K562 (cell line): Measurements from ENCODE around the gene HSD17B8. TPM values are rescaled to one million over a fixed set of nuclear protein-coding genes. Genes with fewer than 3 reads are reported as not detected.

ENCODE experiments used
- BRF1 ChIP-seq: IDR thresholded peaks from 3 replicates; pipeline ENCODE4 v1.6.1; 2011; ENCODE audit warnings: borderline replicate concordance, mild to moderate bottlenecking; ENCODE audit not compliant: insufficient read length; ENCODE audit errors: extremely low read depth
- CGGBP1 ChIP-seq: fragments of 250-450 bp; sonication (Bioruptor Pico); IDR thresholded peaks from 2 replicates; pipeline ENCODE4 v1.9.0; 2021; ENCODE audit warnings: mild to moderate bottlenecking
- DIDO1 ChIP-seq: fragments of 450-650 bp; IDR thresholded peaks from 2 replicates; pipeline ENCODE4 v1.6.1; 2016; ENCODE audit warnings: low read depth, missing biosample characterization, missing genetic modification characterization
- DLX4 ChIP-seq: fragments of 250-450 bp; sonication (Bioruptor Pico); IDR thresholded peaks from 2 replicates; pipeline ENCODE4 v1.6.1; 2021; ENCODE audit warnings: mild to moderate bottlenecking
- EWSR1 ChIP-seq: fragments of 450-650 bp; IDR thresholded peaks from 2 replicates; pipeline ENCODE4 v1.6.1; 2018; ENCODE audit warnings: borderline replicate concordance, mild to moderate bottlenecking, low read depth, moderate library complexity; ENCODE audit not compliant: partially characterized antibody
- GTF2E2 ChIP-seq: fragments of 200-800 bp; sonication (Bioruptor generic); IDR thresholded peaks from 2 replicates; pipeline ENCODE4 v1.6.1; 2016; ENCODE audit warnings: missing genetic modification characterization, missing compliant biosample characterization
- HDAC1 ChIP-seq, 2 experiments: fragments of 450-650 bp; IDR thresholded peaks; 2 replicates each; pipeline ENCODE4 v1.6.1; 2016 to 2017; ENCODE audit warnings: inconsistent platforms in 1 of 2, mild to moderate bottlenecking in 1 of 2, moderate library complexity in 1 of 2
- HNRNPUL1 ChIP-seq: fragments of 200-400 bp; formaldehyde crosslinking; IDR thresholded peaks from 2 replicates; pipeline ENCODE4 v1.6.1; 2017; ENCODE audit warnings: low read length
- KAT8 ChIP-seq: fragments of 450-650 bp; IDR thresholded peaks from 2 replicates; pipeline ENCODE4 v1.6.1; 2016; ENCODE audit warnings: low read depth, mild to moderate bottlenecking
- MTA2 ChIP-seq: fragments of 450-650 bp; IDR thresholded peaks from 2 replicates; pipeline ENCODE4 v1.6.1; 2016; ENCODE audit warnings: low read depth
- MTA3 ChIP-seq: fragments of 450-650 bp; formaldehyde crosslinking; IDR thresholded peaks from 2 replicates; pipeline ENCODE4 v1.6.1; 2017; ENCODE audit warnings: mild to moderate bottlenecking, borderline replicate concordance
- NCOA2 ChIP-seq, 2 experiments: fragments of 450-650 bp; IDR thresholded peaks; 2 replicates each; pipeline ENCODE4 v1.6.1; 2018; ENCODE audit warnings: mild to moderate bottlenecking in 2 of 2, moderate library complexity in 1 of 2; ENCODE audit not compliant: partially characterized antibody in 2 of 2
- PREB ChIP-seq: sonication (generic); formaldehyde crosslinking; IDR thresholded peaks from 2 replicates; pipeline ENCODE4 v1.8.1; 2023; ENCODE audit warnings: mild to moderate bottlenecking, missing genetic modification reagents
- PRMT5 ChIP-seq: sonication (generic); formaldehyde crosslinking; IDR thresholded peaks from 2 replicates; pipeline ENCODE4 v1.5.0; 2020; ENCODE audit warnings: missing genetic modification reagents
- SAFB2 ChIP-seq: fragments of 200-400 bp; formaldehyde crosslinking; IDR thresholded peaks from 2 replicates; pipeline ENCODE4 v1.6.1; 2018; ENCODE audit warnings: borderline replicate concordance, low read length, low read depth, moderate library complexity; ENCODE audit not compliant: severe bottlenecking
- SAP30 ChIP-seq: fragments of 200-600 bp; sonication (generic); IDR thresholded peaks from 2 replicates; pipeline ENCODE4 v1.6.1; 2012; ENCODE audit warnings: borderline replicate concordance, low read depth, mild to moderate bottlenecking, moderate library complexity, low read length, control low read depth, inconsistent platforms; ENCODE audit not compliant: insufficient read depth, poor library complexity, severe bottlenecking
- SMAD3 ChIP-seq: fragments of 450-650 bp; formaldehyde crosslinking; conservative IDR thresholded peaks from 2 replicates; pipeline ENCODE4 v1.4.0; 2020; ENCODE audit warnings: mild to moderate bottlenecking
- SNAPC5 ChIP-seq: fragments of 250-450 bp; sonication (Bioruptor Pico); IDR thresholded peaks from 2 replicates; pipeline ENCODE4 v1.8.0; 2021; ENCODE audit warnings: moderate library complexity, mild to moderate bottlenecking, inconsistent platforms
- SNRNP70 ChIP-seq: fragments of 200-400 bp; formaldehyde crosslinking; optimal IDR thresholded peaks from 2 replicates; pipeline ENCODE3; 2017; ENCODE audit warnings: low read depth, low read length
- ZBTB34 ChIP-seq: fragments of 250-450 bp; sonication (Bioruptor Pico); IDR thresholded peaks from 2 replicates; pipeline ENCODE4 v1.8.0; 2021; ENCODE audit warnings: mild to moderate bottlenecking, moderate library complexity
- ZNF133 ChIP-seq: fragments of 250-450 bp; sonication (Bioruptor Pico); IDR thresholded peaks from 2 replicates; pipeline ENCODE4 v1.4.0; 2020; ENCODE audit warnings: mild to moderate bottlenecking
- ZNF140 ChIP-seq: fragments of 250-450 bp; sonication (Bioruptor Pico); IDR thresholded peaks from 2 replicates; pipeline ENCODE4 v1.8.0; 2021; ENCODE audit warnings: moderate library complexity, mild to moderate bottlenecking, inconsistent platforms
- ZNF3 ChIP-seq: fragments of 250-450 bp; sonication (Bioruptor Pico); IDR thresholded peaks from 2 replicates; pipeline ENCODE4 v1.5.0; 2021; ENCODE audit warnings: mild to moderate bottlenecking, moderate library complexity
- ZNF354B ChIP-seq: fragments of 250-450 bp; sonication (Bioruptor Pico); IDR thresholded peaks from 2 replicates; pipeline ENCODE4 v1.4.0; 2020
- ZNF57 ChIP-seq: fragments of 450-650 bp; formaldehyde crosslinking; IDR thresholded peaks from 2 replicates; pipeline ENCODE4 v1.4.0; 2020; ENCODE audit warnings: mild to moderate bottlenecking, moderate library complexity
- polyA plus RNA-seq, 8 experiments: library from polyadenylated mRNA; depleted of rRNA in 4 of 8; stranded (reverse) in 5 of 8; unstranded in 3 of 8; fragments of >200 nt; fragmentation: Nextera tagmentation in 2 of 8; fragmentation: Illumina TruSeq in 1 of 8; extraction: Ambion mirVana in 2 of 8; extraction: Trizol in 1 of 8; gene quantifications; 2 replicates each; pipeline versions ENCODE4 v1.2.1 to v1.2.3, GENCODE V29; 2011 to 2014; ENCODE audit warnings: inconsistent platforms in 1 of 8, missing spikeins in 1 of 8
- total RNA-seq, 7 experiments: library from RNA; depleted of rRNA in 6 of 7; stranded (reverse); fragments of >200 nt in 6 of 7; fragmentation: Illumina TruSeq in 2 of 7; extraction: Trizol in 2 of 7; gene quantifications; 2 replicates each; pipeline versions ENCODE4 v1.2.1 to v1.2.3, GENCODE V29; 2011 to 2021; ENCODE audit warnings: low replicate concordance in 1 of 7

HSD17B8 gene
- total and polyA plus RNA-seq, 9 of the 15 experiments (the other 6 are each of a cell fraction or from before 2014, with no cell fraction given) = 3.7 to 35.2 (median 14.2) TPM

GRCh38 chr6:33208091-33208967 lies 3.9 kb downstream of the HSD17B8 start, which contains the start of gene RING1 (continued):
- TF ChIP-seq GTF2E2 (tag) = peak; percentile 85; the same call in 1 of the 2 replicates
- peak; percentile 42; the same call in 1 of the 2 replicates for TF ChIP-seq DIDO1 (tag)
- TF ChIP-seq ZNF140 (CRISPR knock-in tag) = no peak
- 0 out of 2 replicates have a peak, but pooled peaks have one; percentile 24 for TF ChIP-seq ZNF3 (CRISPR knock-in tag)
- TF ChIP-seq SNAPC5 (CRISPR knock-in tag) = no peak
- no peak for TF ChIP-seq NCOA2 (IDR thresholded peaks at IDR 0.05; ENCODE audit: partially characterized antibody in 2 of 2)
- no peak for TF ChIP-seq SAFB2
- no peak for TF ChIP-seq SNRNP70
- no peak for TF ChIP-seq ZNF133 (CRISPR knock-in tag)
- TF ChIP-seq KAT8 = no peak
- no peak for TF ChIP-seq PRMT5 (CRISPR knock-in tag)
- no peak for TF ChIP-seq ZBTB34 (CRISPR knock-in tag)
- TF ChIP-seq ZNF57 = no peak
- peak; percentile 67; the same call in 1 of the 2 replicates for TF ChIP-seq SMAD3 (CRISPR knock-in tag)
- no peak for TF ChIP-seq BRF1
- peak; percentile 64 for TF ChIP-seq MTA2
- peak; percentile 63 for TF ChIP-seq CGGBP1 (CRISPR knock-in tag)
- no peak for TF ChIP-seq EWSR1
- peak; percentile 97 for TF ChIP-seq MTA3
- TF ChIP-seq PREB = no peak
- no peak for TF ChIP-seq HNRNPUL1
- TF ChIP-seq DLX4 = no peak
- TF ChIP-seq ZNF354B (CRISPR knock-in tag) = no peak
- TF ChIP-seq HDAC1 (IDR thresholded peaks at IDR 0.05) = peak in 1 of 2 experiments; percentile 97; a peak in 2 of 4 replicates
- peak; percentile 20 for TF ChIP-seq SAP30
